HCT116 (cell line): Measurements from ENCODE around the gene SLC35G3. TPM values are rescaled to one million over a fixed set of nuclear protein-coding genes. Genes with fewer than 3 reads are reported as not detected.
"Not testable (repeated sequence)": the region's sequence is repeated elsewhere in the genome, so short reads cannot be mapped to it uniquely, and the experiment has no call there.

Experiments used
- ATAC-seq: fragments of 200-7000 bp; cut with Tn5 transposase; 2 replicates; pipeline ENCODE4 v1.9.1; 2020; ENCODE audit warnings: mild to moderate bottlenecking, moderate library complexity
- BruUV-seq: library from RNA; stranded (reverse); fragments of 400-500 nt; replicated peaks from 2 replicates; lab custom pipeline; 2021; lab: Mats Ljungman, UMichigan
- CTCF ChIA-PET: fragments of 300-600 bp; sonication (Branson Sonifier 250); formaldehyde crosslinking; loops from one replicate; lab custom pipeline; 2021; ENCODE audit warnings: antibody characterized with exemption; lab: Charles Lee
- POLR2A ChIA-PET: fragments of 300-600, 350-600 bp; sonication (Branson Sonifier 250); formaldehyde crosslinking; loops from one replicate; lab custom pipeline; 2021; ENCODE audit warnings: antibody characterized with exemption; lab: Charles Lee
- RAD21 ChIA-PET, 2 experiments: fragments of 300-600 bp; sonication (Branson Sonifier 250); formaldehyde crosslinking; loops; one replicate each; lab custom pipeline; 2023; ENCODE audit warnings: low total read pairs in 2 of 2; ENCODE audit not compliant: uncharacterized antibody in 2 of 2, unreplicated experiment in 2 of 2, low non-redundant PET in 1 of 2; lab: Charles Lee
- DNase-seq: peaks from one replicate; pipeline ENCODE4 v3.0.0-alpha.2; 2010; ENCODE audit warnings: low read depth, low spot score
- H2AFZ ChIP-seq: fragments of 200-600 bp; shearing (Covaris generic), sonication (generic); 2 replicates; pipeline ENCODE4 v1.6.1; 2017; ENCODE audit warnings: low read depth, mixed run types, mixed read lengths, antibody characterized with exemption, low read length; ENCODE audit not compliant: poor library complexity, severe bottlenecking
- H3K27ac ChIP-seq: 2 replicates; pipeline ENCODE4 v1.5.1; 2012; ENCODE audit warnings: low read depth, low read length
- H3K27me3 ChIP-seq: fragments of 200-600 bp; sonication (generic); 2 replicates; pipeline ENCODE4 v1.6.1; 2016; ENCODE audit warnings: mixed run types, low read length, mixed read lengths; ENCODE audit not compliant: insufficient read depth
- H3K36me3 ChIP-seq, 2 experiments: fragments of 200-500 bp in 1 of 2; fragments of 200-600 bp in 1 of 2; sonication (Bioruptor generic) in 1 of 2; sonication (generic) in 1 of 2; 2 replicates each; pipeline versions ENCODE4 v1.5.1 to v1.6.1; 2014 to 2016; ENCODE audit warnings: low read length in 2 of 2, inconsistent platforms in 1 of 2, mixed read lengths in 1 of 2, mixed run types in 1 of 2; ENCODE audit not compliant: insufficient read depth in 2 of 2, control insufficient read depth in 1 of 2
- H3K4me1 ChIP-seq, 2 experiments: fragments of 200-600 bp in 1 of 2; sonication (generic) in 1 of 2; 2 replicates each; pipeline versions ENCODE4 v1.5.1 to v1.6.1; 2012 to 2017; ENCODE audit warnings: low read length in 2 of 2, inconsistent platforms in 1 of 2, mild to moderate bottlenecking in 1 of 2, mixed read lengths in 1 of 2, mixed run types in 1 of 2, moderate library complexity in 1 of 2; ENCODE audit not compliant: insufficient read depth in 2 of 2, control insufficient read depth in 1 of 2
- H3K4me2 ChIP-seq: fragments of 200-600 bp; sonication (generic); 2 replicates; pipeline ENCODE4 v1.6.1; 2017; ENCODE audit warnings: mixed run types, low read length, mixed read lengths
- H3K4me3 ChIP-seq, 2 experiments: fragments of 200-600 bp in 1 of 2; sonication (generic) in 1 of 2; replicated peaks in 1 of 2; 2 replicates each; pipeline ENCODE4 v1.5.1; 2011 to 2016; ENCODE audit warnings: low read length in 2 of 2, control low read depth in 1 of 2, low read depth in 1 of 2, mild to moderate bottlenecking in 1 of 2, mixed read lengths in 1 of 2, mixed run types in 1 of 2
- H3K79me2 ChIP-seq: fragments of 200-600 bp; sonication (generic); 2 replicates; pipeline ENCODE4 v1.6.1; 2017; ENCODE audit warnings: mild to moderate bottlenecking, mixed run types, low read length, moderate library complexity, mixed read lengths; ENCODE audit not compliant: insufficient read depth
- H3K9ac ChIP-seq: fragments of 200-600 bp; sonication (generic); 2 replicates; pipeline ENCODE4 v1.6.1; 2016; ENCODE audit warnings: low read length, mixed read lengths
- H3K9me2 ChIP-seq: fragments of 200-600 bp; sonication (generic), shearing (Covaris generic); 2 replicates; pipeline ENCODE4 v1.6.1; 2017; ENCODE audit warnings: mixed run types, mild to moderate bottlenecking, moderate library complexity; ENCODE audit not compliant: insufficient read depth
- H3K9me3 ChIP-seq, 2 experiments: fragments of 200-500 bp in 1 of 2; fragments of 200-600 bp in 1 of 2; sonication (Bioruptor generic) in 1 of 2; sonication (generic) in 1 of 2; 2 replicates each; pipeline ENCODE4 v1.6.1; 2014 to 2017; ENCODE audit warnings: low read length in 2 of 2, mixed read lengths in 2 of 2, inconsistent platforms in 1 of 2, low read depth in 1 of 2, mild to moderate bottlenecking in 1 of 2, mixed run types in 1 of 2, moderate library complexity in 1 of 2; ENCODE audit not compliant: control insufficient read depth in 1 of 2, insufficient read depth in 1 of 2
- H4K20me1 ChIP-seq: fragments of 200-600 bp; sonication (generic), shearing (Covaris generic); 2 replicates; pipeline ENCODE4 v1.6.1; 2017; ENCODE audit warnings: mixed run types, mild to moderate bottlenecking, moderate library complexity; ENCODE audit not compliant: insufficient read depth
- CTCF ChIP-seq, 3 experiments: fragments of 200-600 bp in 1 of 3; sonication (generic) in 1 of 3; IDR thresholded peaks in 2 of 3; conservative IDR thresholded peaks in 1 of 3; 2 replicates each; pipeline ENCODE4 v1.5.1; 2012 to 2017; ENCODE audit warnings: low read depth in 2 of 3, low read length in 2 of 3, antibody characterized with exemption in 1 of 3, borderline replicate concordance in 1 of 3, control low read depth in 1 of 3, mild to moderate bottlenecking in 1 of 3, mixed read lengths in 1 of 3, mixed run types in 1 of 3, moderate library complexity in 1 of 3; ENCODE audit not compliant: insufficient read depth in 1 of 3
- ZNF274 ChIP-seq: fragments of 200-500 bp; sonication (Bioruptor generic); IDR thresholded peaks from 2 replicates; pipeline ENCODE4 v1.6.1; 2014; ENCODE audit warnings: mild to moderate bottlenecking, low read depth, low read length, inconsistent platforms
- intact Hi-C: fragments of 100-400 bp; cut with micrococcal nuclease; formaldehyde crosslinking; loops from 2 replicates; pipeline ENCODE4 v1.10.0; 2022
- total RNA-seq: library from RNA; stranded (reverse); gene quantifications from one replicate; pipeline ENCODE4 v1.2.1, GENCODE V29; 2021; ENCODE audit not compliant: unreplicated experiment

Gene SLC35G3
- total RNA-seq, 1 experiment from 2014 or later = not detected

GRCh38 chr17:35179379-35179778, 14.8 kb downstream of the SLC35G3 start:
- H3K79me2 ChIP-seq, H3K36me3 ChIP-seq, H3K4me3 ChIP-seq, H3K9ac ChIP-seq, H2AFZ ChIP-seq, RAD21 ChIA-PET, H3K9me3 ChIP-seq, DNase-seq, H3K4me2 ChIP-seq, BruUV-seq, H3K27me3 ChIP-seq, ATAC-seq, H3K9me2 ChIP-seq, POLR2A ChIA-PET, H3K27ac ChIP-seq, CTCF ChIA-PET, H3K4me1 ChIP-seq, H4K20me1 ChIP-seq: not testable (repeated sequence)
- intact Hi-C loops = loop anchor here (10.0 kb wide), 1 partner anchor 135 kb away; no protein-coding TSS in a partner anchor

GRCh38 chr17:35176897-35177296, 17.3 kb downstream of the SLC35G3 start:
- Histone ChIP-seq H2AFZ (no peak overlapping the region), H3K9me2 (no peaks in the 10 kb centered on the region), H3K27ac (no peak overlapping the region), H4K20me1 (no peaks in the 10 kb centered on the region), H3K9me3 (no peaks in the 10 kb centered on the region), H3K4me3 (no peak overlapping the region), H3K27me3 (peaks cover 6% of the 10 kb centered on the region; the same call in 1 of the 2 replicates), H3K36me3 (no peaks in the 10 kb centered on the region), H3K79me2 (no peaks in the 10 kb centered on the region), H3K4me2 (no peak overlapping the region), H3K9ac (no peak overlapping the region), H3K4me1 (no peaks in the 10 kb centered on the region)
- TF ChIP-seq CTCF (IDR thresholded peaks at IDR 0.05 in 2 of 3, conservative IDR thresholded peaks at IDR 0.05 in 1 of 3; ENCODE audit: borderline replicate concordance in 1 of 3, insufficient read depth in 1 of 3, low read depth in 2 of 3, low read length in 2 of 3) (no peak), ZNF274 (no peak)
- BruUV-seq = no TSS peak
- ChIA-PET POLR2A (no interaction called here), CTCF (no interaction called here), RAD21 (no interaction called here)
- ATAC-seq = no peak
- no peak for DNase-seq
- intact Hi-C loops = loop anchor here (10.0 kb wide), 1 partner anchor 138 kb away; no protein-coding TSS in a partner anchor
